KMS-11 (cell line): ENCODE data around the gene LCP1.
A peak's percentile ranks its signal among the peaks of the same experiment; 100 is the strongest.
"Not testable (repeated sequence)": the region's sequence is repeated elsewhere in the genome, so short reads cannot be mapped to it uniquely, and the experiment has no call there.

Experiments
- H2AFZ ChIP-seq: fragments of 200-600 bp; sonication (generic); 2 replicates; pipeline ENCODE4 v1.6.1; 2016; ENCODE audit warnings: antibody characterized with exemption, mixed run types, low read depth
- H3K27ac ChIP-seq: fragments of 200-600 bp; sonication (generic); 2 replicates; pipeline ENCODE4 v1.6.1; 2016; ENCODE audit warnings: mild to moderate bottlenecking, mixed run types
- H3K27me3 ChIP-seq: fragments of 200-600 bp; sonication (generic); 2 replicates; pipeline ENCODE4 v1.6.1; 2017; ENCODE audit warnings: mild to moderate bottlenecking, low read depth, mixed run types, moderate library complexity; ENCODE audit not compliant: insufficient read depth
- H3K36me3 ChIP-seq: fragments of 200-600 bp; sonication (generic); 2 replicates; pipeline ENCODE4 v1.6.1; 2017; ENCODE audit warnings: mild to moderate bottlenecking, mixed run types; ENCODE audit not compliant: insufficient read depth
- H3K4me1 ChIP-seq: fragments of 200-600 bp; sonication (generic); 2 replicates; pipeline ENCODE4 v1.6.1; 2016; ENCODE audit warnings: mild to moderate bottlenecking, low read depth, mixed run types; ENCODE audit not compliant: poor library complexity, severe bottlenecking
- H3K4me2 ChIP-seq: fragments of 200-600 bp; sonication (generic); 2 replicates; pipeline ENCODE4 v1.7.0; 2016; ENCODE audit warnings: mild to moderate bottlenecking, mixed run types
- H3K4me3 ChIP-seq: fragments of 200-600 bp; sonication (generic); IDR thresholded peaks from 2 replicates; pipeline ENCODE4 v1.6.1; 2017; ENCODE audit warnings: low read depth, low read length, mixed read lengths; ENCODE audit not compliant: insufficient read depth
- H3K79me2 ChIP-seq: fragments of 200-600 bp; sonication (generic); 2 replicates; pipeline ENCODE4 v1.6.1; 2016; ENCODE audit warnings: low read depth, mixed run types; ENCODE audit not compliant: insufficient read depth
- H3K9ac ChIP-seq: fragments of 200-600 bp; sonication (generic); 2 replicates; pipeline ENCODE4 v1.6.1; 2016; ENCODE audit warnings: mild to moderate bottlenecking, mixed run types
- H4K20me1 ChIP-seq: fragments of 200-600 bp; sonication (generic); 2 replicates; pipeline ENCODE4 v1.6.1; 2016; ENCODE audit warnings: mild to moderate bottlenecking, mixed run types; ENCODE audit not compliant: insufficient read depth
- CTCF ChIP-seq: fragments of 200-600 bp; sonication (generic); conservative IDR thresholded peaks from 2 replicates; pipeline ENCODE4 v1.6.1; 2017; ENCODE audit warnings: low read depth, mild to moderate bottlenecking, antibody characterized with exemption, low read length, moderate library complexity, mixed read lengths

Gene LCP1

DNA sequence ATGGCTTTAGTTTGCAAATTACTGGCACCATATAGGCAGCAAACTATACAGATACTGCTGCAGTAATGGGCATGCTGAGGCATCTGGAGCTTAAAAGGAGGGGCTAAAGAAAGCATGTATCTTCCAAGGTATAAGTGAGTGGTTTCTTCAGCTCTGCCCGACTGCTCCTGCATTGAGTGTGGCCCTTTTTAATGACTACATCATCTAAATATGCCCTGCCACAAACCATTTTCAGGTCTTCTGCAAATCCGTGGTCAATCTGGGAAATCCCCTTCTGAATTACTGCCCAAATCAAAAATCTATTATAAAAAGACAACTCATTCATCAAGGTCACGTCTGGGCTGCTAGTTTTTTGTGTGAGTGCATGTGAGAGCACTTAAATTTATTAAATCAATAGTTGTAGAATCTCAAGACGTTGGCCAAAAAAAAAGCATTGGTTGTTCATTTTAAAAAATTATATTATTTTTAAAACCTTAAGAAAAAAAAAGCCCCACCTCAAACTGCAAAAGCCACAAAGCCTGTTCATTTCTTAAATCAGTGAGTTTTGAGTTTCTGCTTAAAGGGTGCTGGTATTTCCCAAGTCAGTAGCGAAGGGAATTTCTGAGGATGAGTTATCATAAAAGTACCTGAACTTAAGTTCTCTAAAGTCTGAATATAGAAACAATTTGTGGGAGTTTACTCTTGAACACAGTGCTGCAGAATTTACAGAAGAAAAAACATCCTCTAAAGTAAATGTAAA lies 16.3 kb downstream of the LCP1 start:
- peaks cover 39% of the 10 kb centered on the region for H3K4me1 ChIP-seq
- 0 out of 2 replicates have a peak, but pooled peaks cover 4% of the 10 kb centered on the region for H3K27me3 ChIP-seq
- H4K20me1 ChIP-seq = no peaks in the 10 kb centered on the region
- no peak overlapping the region for H3K4me3 ChIP-seq
- no peak overlapping the region for H3K9ac ChIP-seq
- no peak for TF ChIP-seq CTCF
- no peak overlapping the region for H2AFZ ChIP-seq
- H3K4me2 ChIP-seq = peak overlapping the region; percentile 39
- H3K36me3 ChIP-seq = no peaks in the 10 kb centered on the region
- H3K79me2 ChIP-seq = no peaks in the 10 kb centered on the region
- H3K27ac ChIP-seq = peak overlapping the region; percentile 49; the same call in 1 of the 2 replicates

- Histone ChIP-seq H3K27ac (no peak overlapping the region), H3K36me3 (no peaks in the 10 kb centered on the region), H3K27me3 (0 out of 2 replicates have a peak, but pooled peaks cover 4% of the 10 kb centered on the region), H2AFZ (no peak overlapping the region), H3K9ac (no peak overlapping the region), H4K20me1 (no peaks in the 10 kb centered on the region), H3K4me2 (peak overlapping the region; percentile 39; the same call in 1 of the 2 replicates), H3K4me3 (no peak overlapping the region), H3K4me1 (peaks cover 39% of the 10 kb centered on the region), H3K79me2 (no peaks in the 10 kb centered on the region)
- TF ChIP-seq CTCF = no peak
These were observed 17.3 kb downstream of the LCP1 start for GRCh38 chr13:46164661-46165060.

GRCh38 chr13:46162741-46163140 lies 19.2 kb downstream of the LCP1 start:
- H3K4me1 ChIP-seq = peaks cover 39% of the 10 kb centered on the region
- not testable (repeated sequence) for H3K4me2 ChIP-seq, H3K9ac ChIP-seq, H3K79me2 ChIP-seq, H3K36me3 ChIP-seq, H3K27me3 ChIP-seq, H4K20me1 ChIP-seq, H3K27ac ChIP-seq, H2AFZ ChIP-seq, H3K4me3 ChIP-seq

- Histone ChIP-seq H3K36me3 (no peaks in the 10 kb centered on the region), H3K79me2 (no peaks in the 10 kb centered on the region), H2AFZ (no peak overlapping the region)
These were observed 21.4 kb downstream of the LCP1 start for GRCh38 chr13:46160471-46161066.

More at GRCh38 chr13:46160471-46161066, 21.4 kb downstream of the LCP1 start:
- Histone ChIP-seq H3K4me1 (peaks cover 18% of the 10 kb centered on the region), H4K20me1 (no peaks in the 10 kb centered on the region), H3K27me3 (no peaks in the 10 kb centered on the region), H3K27ac (no peak overlapping the region), H3K4me2 (no peak overlapping the region), H3K4me3 (no peak overlapping the region), H3K9ac (no peak overlapping the region)
- TF ChIP-seq CTCF = peak; percentile 74
